RPMI7951 (cell line): ENCODE results near the gene BLVRA. TPM values are rescaled to one million over a fixed set of nuclear protein-coding genes. Genes with fewer than 3 reads are reported as not detected.

ENCODE experiments used
- DNase-seq: peaks from one replicate; pipeline ENCODE4 v3.0.0-alpha.2; 2012; ENCODE audit warnings: low read depth
- total RNA-seq: library from RNA; depleted of rRNA; stranded (reverse); fragments of >200 nt; shearing (Covaris generic); gene quantifications from 2 replicates; pipeline ENCODE4 v1.2.3, GENCODE V29; 2014

The BLVRA gene
- total RNA-seq, 1 experiment from 2014 or later: 65.5 TPM

DNA sequence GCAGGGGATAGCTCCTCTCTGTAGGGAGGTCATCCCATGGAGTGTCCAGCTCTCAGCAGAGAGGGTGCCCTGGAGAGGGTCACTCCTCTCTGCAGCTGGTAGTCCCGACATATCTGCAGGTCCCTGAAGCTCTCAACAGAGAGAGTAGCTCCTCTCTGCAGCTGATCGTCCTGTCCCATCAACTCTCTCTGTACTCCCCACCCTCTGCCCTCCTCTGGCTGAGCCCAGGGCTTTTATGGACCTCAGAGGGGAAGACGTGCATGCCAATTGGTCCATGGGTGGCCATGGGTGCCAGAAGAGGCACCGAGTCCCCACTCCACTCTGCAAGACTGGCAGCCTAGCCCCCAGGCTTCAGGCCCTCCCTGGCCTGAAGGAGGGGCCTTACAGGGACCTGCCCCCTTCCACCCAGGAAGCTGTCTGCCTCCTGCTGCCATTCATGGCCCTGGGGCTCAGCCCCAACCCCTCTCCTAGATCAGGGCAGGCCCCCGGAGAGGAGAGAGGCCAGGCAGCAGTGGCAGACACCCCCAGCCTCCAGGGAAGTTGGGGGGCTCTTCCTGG is 9.0 kb upstream of the BLVRA start:
- DNase-seq: no peak

DNA sequence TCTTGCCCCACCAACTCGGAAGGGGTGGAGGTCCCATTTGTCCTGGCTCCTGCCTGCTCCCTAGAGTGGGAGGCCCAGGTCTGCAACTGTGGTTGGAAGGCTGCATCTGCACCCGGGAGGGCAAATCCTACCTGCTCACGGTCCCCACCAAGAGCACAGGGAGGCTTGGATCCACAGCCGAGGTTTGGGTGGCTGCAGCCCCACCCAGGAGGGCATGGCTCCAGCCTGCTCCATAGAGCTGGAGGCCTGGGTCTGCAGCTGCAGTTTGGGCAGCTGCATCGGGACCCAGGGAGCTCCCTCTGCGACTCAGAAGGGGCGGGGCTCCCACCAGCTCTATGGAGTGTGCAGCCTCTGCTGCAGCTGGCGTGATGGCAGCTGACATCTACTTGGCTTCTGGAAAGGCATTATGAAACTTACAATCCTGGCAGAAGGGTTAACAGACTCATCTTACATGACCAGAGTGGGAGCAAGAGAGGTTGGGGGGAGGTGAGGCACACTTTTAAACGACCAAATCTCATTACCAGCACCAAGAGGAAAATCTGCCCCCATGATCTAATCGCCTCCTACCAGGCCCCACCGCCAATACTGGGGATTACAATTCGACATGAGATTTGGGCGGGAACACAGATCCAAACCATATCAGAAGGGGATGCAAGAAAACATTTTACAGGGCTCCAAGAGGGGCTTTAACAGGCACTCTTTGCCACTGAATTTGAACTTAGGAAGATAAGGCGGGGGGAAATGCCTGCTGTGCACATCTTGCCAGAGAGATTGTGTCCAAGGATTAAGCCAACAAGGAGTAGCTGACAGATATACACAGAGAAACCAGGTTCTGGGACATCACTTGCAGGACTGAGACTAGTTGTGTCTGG is 8.2 kb upstream of the BLVRA start:
- peak; percentile 29 for DNase-seq

DNA sequence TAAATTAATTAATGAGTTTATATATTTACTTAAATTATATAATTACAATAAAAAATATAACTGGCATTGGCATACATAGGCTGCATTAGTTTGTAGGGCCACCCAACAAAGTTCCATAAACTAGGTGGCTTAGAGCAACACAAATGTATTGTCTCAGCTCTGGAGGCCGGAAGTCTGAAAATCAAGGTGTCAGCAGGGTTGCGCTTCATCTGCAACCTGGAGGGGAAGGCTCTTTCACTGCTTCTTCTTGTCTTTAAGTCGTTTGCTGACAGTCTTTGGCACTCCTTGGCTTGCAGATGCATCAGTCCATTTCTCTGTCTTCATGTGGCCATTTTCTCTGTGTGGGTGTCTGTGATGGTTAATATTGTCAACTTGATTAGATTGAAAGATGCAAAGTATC is 6.1 kb upstream of the BLVRA start:
- DNase-seq: no peak

DNA sequence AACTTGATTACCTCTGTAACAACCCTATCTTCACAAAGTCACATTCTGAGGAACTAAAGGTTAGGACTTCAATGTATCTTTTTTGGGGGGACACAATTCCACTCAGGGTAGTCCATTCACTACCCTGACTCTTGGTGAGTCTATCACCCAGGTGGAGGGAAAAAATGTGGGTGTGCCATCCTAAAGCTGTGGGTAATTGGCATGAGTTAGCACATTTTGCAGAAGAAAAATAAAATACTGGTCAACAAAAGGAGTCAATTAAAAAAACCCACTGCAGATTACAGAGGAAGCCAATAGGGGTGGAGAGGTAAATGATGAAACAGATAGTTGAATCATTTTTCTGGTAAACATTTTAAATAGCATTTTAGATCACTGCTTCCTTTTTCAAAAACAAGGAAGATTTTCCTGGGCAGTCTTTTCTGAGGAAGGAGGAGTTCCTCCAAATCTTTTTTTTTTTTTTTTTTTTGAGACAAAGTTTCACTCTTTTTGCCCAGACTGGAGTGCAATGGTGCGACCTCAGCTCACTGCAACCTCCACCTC is 5.1 kb upstream of the BLVRA start:
- DNase-seq: no peak

DNA sequence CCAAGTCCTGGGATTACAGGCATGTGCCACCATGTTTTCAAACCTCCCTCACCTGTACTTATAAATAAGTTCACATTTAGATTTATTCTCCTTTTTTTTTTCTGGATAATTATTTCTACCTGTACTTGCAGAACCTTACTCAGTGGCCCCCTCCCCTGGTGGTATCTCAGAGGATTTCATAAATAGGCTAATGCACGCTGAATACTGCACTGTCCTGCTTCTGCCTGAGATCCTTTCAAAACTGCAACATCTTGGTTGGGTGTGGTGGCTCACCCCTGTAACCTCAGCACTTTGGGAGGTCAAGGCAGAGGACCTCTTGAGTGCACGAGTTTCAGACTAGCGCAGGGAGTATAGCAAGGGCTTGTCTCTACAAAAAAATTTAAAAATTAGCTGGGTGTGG is 4.6 kb upstream of the BLVRA start:
- no peak for DNase-seq

DNA sequence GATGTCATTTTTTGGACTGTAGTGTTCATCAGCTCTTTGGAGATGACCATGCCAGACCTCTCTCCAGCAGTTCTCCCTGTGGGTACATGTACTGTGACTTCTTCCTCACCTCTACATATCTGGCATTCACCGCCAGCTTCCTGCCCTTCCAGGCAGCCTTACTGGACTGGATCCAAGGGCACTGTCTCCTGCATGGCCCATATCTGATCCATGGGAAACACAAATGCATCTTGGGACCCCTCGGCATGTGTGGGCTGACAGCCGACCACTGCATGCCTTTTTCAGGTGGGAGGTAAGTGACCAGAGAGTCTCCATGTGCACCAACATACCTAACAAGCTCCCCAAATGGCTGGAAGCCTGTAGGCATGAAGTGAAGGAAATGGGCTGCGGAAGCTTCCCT is 3.9 kb upstream of the BLVRA start:
- DNase-seq: no peak

DNA sequence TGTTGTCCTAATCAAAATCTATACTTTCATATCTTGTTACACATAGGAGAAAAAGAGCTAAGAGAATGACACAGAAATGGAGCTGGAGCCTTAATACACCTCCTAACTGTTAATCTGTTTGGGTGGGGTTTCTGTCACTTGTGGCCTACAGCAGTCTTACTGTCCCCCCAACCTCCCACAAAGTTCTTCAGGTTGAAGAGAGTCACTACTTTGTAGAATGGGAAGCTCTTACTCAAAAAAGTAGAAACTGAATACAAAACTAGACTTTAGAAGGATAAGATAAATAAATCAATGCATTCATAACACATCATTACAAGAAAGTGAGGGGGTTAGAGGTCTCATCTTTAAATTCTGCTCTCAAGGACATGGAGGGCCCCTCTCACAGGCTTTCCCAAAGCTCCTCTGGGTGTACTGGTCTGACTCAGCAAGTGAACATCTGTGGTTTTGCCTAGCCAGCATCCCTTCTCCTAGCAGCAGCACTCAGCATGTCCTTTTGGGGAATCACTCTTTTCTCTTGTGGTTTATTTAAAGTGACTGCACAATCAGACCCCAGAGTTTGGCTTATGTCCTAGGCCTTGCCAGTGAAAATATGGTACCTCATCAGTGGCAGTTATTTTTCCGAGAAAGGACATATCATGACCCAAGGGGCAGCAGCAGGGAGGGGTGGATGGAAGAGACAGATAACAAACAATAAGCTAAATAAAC is 2.0 kb upstream of the BLVRA start:
- DNase-seq: peak; percentile 91

DNA sequence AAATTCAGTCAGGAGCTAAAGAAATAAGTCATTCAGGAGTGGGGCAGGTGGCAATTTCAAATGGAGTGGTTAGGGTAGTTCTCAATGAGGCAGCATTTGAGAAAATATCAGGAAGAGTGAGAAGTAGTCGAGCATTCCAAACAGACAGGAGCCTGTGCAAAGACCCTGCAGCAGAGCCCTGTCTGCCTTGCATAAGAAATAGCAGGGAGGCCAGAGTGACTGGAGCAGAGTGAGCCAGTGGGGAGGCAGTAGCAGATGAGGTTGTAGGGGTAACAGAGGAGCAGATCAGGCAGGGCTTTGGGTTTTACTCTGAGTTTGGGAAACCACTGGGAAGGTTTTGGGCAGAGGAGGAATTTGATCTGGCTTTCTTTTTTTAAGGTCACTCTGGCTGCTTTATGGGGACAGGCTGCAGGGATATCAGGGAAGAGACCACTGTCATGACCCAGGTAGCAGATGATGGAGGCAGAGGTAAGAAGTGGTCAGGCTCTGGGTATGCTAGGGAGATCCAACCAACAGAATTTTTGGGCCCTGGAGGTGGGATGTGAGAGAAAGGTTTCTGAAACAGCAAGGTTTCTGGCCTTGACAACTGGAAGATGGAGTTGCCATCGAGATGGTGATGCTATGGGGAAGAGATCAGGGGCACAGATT is 1.3 kb upstream of the BLVRA start:
- no peak for DNase-seq

DNA sequence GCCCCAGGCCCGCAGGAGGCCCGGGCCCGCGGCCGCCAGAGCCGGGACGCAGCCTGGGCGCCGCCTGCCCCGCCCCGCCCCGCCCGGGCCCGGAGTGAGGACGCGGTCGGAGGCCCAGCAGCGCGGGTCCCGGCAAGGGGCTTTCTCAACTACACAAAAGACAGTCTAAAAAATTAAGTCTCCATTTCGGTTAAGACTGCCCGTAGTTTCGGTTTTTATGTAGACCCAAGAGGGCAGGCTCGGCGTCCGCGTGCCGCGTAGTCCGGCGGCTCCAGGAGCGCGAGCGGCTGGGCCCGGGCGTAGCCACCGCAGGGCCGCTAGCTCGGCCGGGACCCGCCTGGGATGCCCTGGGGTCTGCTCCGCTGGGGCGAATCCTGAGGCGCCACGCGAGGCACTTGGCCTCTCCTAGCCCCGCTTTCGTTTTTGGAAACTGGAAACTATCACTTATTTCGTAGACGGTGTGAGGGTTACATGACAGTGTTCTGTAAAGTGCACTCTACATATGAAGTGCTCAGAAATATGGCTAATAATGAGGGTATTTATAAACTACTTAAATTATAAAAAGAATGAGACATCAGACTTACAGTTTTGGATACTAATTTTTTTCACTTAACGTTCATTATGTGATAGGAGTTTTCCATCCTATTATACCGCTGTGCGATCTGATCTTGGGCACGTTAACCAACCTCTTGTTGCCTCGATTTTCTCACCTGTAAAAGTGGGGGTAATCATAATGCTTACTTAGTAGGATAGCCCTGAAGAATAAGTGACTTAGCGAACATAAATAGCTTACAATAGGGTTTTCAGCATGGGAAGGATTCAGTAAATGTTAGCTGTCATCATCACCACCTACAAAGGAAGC is 573 bp downstream of the BLVRA start:
- peak; percentile 65 for DNase-seq

DNA sequence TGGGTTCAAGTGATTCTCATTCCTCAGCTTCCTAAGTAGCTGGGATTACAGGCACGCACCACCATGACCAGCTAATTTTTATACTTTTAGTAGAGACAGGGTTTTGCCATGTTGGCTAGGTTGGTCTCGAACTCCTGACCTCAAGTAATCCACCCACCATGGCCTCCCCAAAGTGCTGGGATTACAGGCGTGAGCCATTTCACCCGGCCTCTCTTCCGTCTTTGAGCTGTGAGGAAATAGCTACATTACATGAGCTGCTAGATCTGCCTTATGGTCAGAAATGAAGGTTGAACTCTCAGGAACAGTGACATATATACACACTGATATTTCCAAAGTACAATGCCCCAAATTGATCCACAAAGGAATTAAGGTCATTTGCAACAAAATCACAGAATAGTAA is 2.4 kb downstream of the BLVRA start:
- no peak for DNase-seq

DNA sequence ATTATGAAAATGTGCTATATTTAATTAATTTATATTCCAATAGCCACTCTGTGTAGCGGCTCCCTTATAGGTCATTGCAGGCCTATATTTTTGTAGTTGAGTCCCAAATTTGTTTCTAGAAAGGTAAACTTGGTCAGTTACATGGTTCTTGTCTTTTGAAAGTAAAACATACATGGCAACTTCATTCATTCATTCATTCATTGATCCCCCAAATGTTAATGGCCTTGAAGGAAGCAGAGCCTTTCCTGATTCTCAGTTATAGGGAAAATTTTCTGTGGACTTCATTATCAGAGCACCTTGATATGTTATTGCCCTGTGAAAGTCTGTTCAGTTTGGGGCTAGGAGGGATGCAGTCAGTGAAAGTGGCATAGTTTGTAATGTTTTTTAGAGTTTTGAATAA is 2.9 kb downstream of the BLVRA start:
- no peak for DNase-seq

DNA sequence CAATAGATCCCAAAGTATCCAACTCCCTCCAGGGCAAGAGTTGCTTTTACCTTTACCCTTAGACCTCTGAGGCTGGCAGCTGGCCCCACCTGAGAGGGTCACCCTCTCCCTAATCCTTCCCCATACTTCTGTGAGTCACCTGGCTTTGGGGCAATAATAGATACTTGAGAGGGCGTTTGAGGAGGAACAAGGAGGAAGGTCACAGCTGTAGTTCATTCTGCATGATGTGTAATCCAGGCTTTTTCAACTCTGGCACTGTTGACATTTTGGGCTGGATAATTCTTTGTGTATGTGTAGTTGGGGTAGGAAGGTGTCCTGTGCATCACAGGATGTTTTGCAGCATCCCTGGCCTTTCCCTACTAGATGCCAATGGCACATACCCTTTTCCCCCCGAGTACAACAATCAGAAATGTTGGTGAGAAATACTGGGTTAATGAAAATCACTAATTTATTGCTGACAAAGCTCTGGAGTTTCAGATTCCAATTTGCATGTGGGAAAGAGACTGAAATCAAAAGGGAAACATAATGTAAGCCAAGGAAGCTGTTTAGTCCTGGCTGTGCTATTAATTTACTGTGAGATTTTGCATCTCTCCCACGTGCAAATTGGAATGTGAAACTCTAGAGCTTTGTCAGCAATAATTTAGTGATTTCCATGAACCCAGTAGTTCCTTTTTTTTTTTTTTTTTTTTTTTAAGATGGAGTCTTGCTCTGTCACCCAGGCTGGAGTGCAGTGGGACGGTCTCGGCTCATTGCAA is 3.6 kb downstream of the BLVRA start:
- DNase-seq: no peak

DNA sequence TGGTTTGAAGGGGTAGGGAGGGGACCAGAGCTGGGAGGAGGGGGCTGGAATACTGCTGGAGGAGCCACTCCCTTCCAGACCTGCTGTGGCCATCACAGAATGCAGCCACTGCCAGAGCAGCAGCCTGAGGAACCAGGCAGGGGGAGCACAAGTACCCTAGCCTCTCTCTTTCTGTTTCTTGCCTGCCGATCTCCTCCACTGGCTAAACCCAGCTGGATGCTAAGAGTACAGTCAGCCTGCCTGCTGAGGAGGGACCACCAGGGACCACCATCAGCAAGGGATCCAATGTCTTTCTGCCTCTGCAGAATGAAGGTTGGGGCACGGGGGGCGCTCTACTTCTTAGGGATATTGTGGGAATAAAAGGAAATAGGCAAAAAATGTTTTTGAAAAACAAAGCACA is 4.7 kb downstream of the BLVRA start:
- no peak for DNase-seq

DNA sequence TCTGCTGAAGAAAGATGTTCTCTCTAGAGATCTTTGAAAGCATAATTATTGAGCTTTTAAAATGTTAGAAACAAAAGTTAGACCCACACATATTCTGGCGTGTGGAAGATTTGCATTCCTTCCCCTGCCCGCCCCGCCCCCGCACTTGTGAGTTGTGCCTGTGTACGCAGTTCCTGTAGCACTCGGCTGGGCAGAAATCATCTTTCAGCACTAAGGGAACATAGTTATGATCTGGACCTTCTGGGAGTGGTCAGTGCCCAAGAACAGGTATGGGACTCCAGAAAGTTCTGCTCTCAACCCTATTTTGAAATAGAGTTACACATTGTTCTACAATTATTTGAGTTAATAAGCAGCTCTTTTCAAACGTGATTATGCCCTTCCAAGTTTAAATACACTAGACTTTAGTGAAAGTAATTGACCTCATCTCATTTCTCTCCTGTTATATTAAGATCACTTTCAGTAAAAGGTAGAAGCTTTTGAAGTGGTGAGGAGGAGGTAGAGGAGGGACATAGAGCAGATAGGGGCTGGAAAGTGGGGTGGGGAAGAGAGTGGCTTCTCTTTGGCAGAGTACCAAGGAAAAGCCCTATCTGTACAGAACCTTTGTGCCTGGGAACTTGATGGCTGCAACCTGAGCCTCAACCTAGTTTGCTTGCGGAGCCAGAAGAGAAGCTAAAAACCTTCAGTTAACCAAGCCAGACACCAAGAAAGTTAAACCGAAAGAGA is 5.7 kb downstream of the BLVRA start:
- DNase-seq: no peak

DNA sequence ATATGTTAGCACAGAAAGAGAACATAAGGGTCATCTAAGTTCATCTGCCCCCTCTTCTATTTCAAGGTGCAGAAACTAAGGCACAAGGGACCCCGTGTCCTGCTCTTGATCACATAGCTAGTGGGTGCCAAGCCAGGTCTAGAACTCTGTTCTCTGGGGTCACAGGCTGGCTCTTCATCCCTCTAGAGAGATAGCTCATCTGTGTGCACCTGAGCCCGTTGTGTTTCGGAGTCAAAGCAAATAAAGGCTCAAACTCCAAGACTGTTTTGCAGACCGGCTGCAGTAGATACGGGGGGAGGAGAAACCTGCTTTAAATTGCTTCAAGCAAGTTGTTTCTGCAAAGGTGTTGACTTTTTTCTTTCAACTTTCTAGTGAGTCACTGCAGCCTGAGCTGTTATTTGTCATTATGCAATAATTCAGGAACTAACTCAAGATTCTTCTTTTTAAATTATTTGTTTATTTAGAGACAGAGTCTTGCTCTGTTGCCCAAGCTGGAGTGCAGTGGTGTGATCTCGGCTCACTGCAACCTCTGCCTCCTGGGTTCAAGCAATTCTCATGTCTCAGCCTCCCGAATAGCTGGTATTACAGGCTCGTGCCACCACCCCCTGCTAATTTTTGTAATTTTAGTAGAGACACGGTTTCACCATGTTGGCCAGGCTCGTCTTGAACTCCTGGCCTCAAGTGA is 6.5 kb downstream of the BLVRA start:
- no peak for DNase-seq

DNA sequence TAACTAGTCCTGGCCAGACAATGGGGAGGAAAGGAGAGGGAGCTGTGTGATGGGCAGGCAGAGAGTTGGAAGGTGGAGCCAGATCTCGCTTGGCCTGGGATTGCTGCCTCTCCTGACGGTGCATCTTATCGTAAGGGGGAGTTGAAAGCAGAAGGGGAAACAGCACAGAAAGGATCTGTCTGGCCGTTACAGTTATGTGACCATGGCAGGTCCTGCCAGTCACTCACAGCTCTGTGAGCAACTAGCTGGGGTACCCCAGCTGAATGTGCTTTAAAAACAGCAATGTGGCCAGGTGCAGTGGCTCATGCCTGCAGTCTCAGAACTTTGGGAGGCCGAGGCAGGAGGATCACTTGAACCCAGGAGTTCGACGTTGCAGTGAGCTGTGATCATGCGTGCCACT is 8.1 kb downstream of the BLVRA start:
- no peak for DNase-seq

DNA sequence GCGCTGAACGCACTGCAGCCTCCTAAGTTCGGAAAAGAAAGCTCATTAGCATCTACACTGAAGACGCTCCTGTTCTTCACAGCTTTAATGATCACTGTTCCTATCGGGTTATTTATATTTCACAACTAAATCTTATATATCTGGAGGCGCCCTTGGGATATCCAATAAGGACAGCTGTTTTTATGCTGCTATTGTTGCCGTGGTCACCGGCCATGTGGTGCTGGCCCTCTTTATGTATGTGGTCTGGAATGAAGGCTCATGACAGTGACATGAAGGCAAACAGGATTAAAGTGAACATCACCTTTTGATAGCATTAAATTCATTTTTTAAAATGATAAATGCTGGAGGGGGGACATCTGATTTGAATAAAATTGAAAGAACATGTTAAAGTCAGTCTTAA is 8.8 kb downstream of the BLVRA start:
- DNase-seq: no peak

DNA sequence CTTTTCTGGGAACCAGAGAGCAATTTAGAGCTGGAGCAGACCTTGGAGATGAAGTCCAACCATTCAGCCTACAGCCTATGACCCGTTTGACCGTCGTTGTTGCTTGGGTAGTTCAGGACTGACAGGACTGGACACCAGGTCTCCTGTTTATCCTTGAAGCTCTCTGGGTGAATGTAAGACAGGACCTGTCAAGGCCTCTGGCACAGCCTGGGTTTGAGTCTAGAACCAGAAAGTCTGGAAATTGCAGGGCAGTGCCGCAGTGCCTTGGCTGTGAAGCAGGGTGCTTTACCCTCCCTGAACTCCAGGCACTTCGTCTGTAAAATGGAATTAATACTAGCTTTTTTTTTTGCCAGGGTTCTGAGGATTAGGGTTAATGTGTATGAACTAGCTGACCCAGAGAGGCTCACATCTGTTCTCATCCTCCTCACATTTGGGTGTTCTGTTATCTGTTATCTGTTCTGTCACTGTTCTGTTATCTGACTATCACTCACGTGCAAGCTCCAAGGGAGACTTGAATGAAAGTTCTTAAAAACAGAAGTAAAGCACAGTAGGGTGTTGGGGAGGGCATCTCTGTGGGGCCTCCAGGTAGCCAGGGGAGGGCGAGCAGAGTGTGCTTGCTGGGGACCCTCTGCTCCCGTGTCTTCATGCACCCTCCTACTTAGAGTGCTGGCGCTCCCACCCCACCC is 9.9 kb downstream of the BLVRA start:
- DNase-seq: no peak

DNA sequence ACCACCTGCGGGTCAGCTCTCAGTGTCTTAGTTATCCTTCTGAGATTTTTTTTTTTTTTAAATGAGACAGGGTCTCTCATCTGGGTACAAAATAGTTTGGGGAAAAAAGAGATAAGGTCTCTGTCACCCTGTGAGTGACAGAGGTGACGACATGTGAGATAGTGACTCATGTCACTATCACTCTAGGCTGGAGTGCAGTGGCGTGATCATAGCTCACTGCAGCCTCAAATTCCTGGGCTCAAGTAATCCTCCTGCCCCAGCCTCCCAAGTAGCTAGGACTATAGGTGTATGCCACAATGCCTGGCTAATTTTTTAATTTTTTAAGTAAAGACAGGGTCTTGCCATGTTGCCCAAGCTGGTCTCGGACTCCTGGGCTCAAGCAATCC is 10.4 kb downstream of the BLVRA start:
- DNase-seq: no peak
